NCI-H146 (cell line): Measurements from ENCODE around the gene EME2.

Experiments
- DNase-seq: peaks from one replicate; lab custom pipeline; 2025; lab: John Stamatoyannopoulos, UW

The EME2 gene

DNA sequence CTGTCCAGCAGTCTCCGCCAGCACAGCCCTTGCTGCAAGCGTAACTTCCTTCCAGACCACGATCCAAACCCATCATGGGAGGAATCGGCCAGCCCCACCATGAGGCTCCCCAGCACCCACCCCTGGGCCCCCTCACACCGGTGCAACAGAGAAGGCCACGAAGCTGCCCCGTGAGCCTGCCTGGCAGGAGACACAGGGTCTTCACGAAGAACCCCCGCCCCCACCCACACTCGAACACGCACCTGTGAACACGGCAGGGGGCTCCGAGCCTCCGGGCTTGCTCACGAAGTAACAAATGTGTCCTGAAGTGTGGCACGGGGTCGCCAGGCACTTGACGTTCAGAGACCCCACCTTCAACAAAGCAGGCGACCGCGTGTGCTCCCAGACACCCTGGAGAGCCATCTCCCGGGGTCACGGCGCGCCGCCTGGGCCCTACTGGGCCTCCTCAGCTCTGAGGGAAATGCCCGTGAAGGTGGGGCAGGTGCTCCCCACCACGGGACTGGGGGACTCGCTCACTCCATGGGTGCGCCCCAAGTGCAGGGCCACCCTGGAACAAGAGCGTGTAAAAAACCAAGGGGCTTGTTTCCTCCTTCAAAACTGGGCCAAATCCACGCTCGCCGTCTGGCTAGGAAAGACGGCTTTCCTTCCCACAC, 46.4 kb downstream of the EME2 start:
- no peak for DNase-seq

DNA sequence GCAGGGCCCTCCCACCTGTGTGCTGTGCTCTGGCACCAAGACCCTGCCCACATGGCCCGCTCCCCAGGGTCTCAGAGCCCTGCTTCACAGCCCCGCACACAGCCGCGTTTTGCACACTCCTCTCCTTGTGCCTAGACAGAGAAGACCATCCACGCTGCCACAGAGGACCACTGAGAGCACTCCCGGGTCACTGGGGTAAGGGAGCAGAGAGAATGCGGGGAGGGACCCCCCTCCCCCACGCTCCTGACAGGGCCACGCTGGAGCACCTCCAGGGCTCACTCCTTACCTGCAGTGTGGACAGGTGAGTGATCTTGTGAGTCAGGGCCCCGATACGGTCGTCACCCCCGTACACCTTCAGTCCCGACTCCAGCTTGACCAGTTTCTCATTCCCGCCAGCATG, 47.0 kb downstream of the EME2 start:
- no peak for DNase-seq

DNA sequence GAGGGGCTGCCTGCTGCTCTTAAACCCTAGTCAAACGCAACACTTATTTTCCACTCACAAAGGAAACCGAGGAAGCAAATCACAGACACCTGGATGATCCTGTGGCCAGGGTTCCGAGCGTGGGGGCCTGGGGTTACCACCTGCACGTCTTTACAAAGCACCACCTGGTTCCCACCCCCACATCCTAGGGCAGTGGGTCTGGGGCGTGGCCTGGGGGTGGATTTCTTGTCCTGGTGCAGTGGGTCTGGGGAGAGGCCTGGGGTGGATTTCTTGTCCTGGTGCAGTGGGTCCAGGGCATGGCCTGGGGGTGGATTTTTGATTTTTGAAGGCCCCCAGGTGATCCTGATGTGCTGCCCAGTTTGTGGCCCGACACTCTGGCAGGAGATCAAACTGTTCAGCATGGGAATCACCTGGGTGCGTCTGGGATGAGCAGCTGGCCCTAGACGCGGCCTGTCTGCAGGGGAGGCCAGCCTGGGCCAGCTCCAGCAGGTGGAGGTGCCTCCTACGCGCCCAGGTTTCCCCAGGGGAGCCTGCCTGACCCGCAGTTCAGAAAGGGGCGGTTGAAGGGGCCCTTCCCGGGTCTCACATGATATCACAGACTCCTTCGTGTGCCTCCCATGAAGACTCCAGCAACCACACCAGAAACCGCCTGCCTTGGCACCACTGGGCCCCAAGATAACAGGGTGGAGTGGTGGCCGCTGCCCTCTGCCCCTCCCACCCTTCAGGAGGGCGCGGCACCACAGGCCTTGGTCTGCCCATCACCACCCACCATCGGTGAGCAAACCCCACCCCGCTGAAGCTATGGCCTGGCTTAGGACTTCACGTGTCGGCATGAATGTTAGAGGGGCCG, 47.7 kb downstream of the EME2 start:
- no peak for DNase-seq

DNA sequence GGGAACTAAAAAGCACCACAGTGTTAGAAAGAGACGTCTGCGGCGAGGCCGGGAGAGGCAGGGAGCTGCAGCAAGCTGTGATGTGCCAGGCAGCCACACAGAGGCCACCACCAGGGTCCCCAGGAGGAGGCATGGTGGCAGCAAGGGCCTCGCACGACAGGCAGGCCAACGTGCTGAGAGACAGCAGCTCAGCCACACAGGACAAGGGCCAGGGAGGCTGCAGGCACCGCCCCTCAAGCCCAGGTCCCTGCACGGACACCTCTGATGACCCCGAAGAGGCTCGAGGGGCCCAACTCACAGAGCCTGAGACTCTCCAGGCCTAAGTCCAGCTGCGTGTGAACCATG, 48.3 kb downstream of the EME2 start:
- DNase-seq = no peak

DNA sequence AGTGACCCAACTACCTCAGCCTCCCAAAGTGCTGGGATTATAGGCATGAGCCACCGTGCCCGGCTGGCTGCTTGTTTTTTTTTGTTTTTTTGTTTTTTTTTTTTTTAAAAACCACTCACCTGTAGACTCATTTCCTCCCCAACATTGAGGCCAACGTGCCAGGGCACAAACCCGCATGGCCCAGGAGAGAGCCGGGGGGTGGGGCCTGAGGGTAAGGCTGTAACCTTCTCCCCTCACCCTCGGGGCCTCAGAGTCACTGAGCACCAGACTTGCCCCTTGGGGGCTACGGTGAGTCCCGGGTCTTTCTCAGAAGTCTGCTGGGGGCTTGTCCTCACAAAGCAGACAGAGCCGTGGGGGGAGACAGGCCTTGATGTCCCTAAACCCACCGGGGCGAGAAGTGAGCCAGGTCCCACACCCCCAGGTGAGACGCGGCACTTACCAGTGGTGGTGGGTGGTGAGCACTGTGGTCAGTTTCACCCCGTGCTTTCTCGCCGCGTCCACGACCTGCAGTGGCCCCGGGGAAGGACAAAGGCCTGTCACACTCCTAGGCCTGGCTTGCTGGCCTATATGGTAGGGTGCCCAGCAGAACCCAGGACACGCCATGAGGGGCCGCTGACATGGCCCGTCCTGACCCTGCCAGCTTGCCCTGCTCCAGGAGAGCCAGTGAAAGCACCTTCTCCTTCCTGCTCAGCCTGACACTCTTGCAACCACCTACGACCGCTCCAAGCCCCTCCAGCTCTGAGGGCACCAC, 49.4 kb downstream of the EME2 start:
- DNase-seq = no peak

DNA sequence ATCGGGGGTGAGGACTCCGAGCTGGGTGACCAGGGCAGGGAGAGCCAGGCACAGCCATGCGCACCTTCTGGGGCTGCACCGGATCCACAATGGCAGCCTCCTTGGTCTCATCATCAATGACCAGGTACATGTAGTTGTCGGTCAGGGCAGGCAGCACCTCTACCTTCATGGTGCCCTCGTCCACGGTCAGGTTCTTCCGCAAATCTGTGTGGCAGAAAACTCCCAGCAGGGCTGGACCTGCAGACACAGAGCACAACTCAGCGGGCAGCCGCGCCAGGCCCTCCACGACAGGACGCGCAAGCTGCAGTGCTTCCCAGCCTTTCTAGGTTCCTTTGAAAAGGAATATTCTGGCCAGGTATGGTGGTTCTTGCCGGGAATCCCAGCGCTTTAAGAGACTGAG, 50.2 kb downstream of the EME2 start:
- DNase-seq = no peak

DNA sequence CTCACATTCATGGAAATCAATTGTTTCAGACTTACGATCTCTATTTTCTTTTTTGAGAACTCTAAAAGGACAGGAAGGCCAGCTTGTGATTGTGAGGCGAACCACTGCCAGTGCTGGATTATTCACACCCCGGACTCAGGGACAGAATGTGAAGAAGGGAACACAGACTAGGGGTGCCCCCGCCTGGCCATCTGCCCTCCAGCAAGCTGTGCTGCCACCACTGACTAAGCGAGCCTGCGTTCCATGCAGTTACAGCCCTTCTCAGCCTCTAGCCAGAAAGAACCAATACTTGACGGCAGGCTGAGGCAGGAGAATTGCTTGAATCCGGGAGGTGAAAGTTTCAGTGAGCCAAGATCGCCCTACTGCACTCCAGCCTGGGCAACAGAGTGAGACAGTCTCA, 51.2 kb downstream of the EME2 start:
- no peak for DNase-seq

DNA sequence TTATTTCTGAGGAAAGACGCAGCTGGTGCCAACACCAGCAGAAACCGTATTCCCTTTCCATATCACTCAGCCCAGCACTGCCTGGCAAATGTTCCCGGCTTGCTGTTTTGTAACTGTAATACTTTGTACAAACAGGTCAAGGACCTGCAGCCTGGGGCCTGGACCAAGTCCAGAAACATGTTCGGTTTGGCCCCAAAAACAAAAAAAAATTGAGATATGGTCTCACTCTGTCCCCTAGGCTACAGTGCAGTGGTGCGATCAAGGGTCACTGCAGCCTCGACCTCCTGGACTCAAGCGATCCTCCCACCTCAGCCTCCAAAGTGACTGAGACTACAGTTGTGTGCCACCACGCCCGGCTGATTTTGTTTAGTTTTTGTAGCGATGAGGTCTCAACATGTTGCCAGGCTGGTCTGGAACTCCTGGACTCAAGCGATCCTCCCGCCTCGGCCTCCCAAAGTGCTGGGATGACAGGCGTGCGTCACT, 52.8 kb downstream of the EME2 start:
- no peak for DNase-seq
